ENCODE results near the gene PDIA5. TPM values are rescaled to one million over a fixed set of nuclear protein-coding genes. Genes with fewer than 3 reads are reported as not detected.

PDIA5 gene
- total RNA-seq, 4 donors from 2014 or later: 34.0 to 52.4 (median 44.6) TPM

DNA sequence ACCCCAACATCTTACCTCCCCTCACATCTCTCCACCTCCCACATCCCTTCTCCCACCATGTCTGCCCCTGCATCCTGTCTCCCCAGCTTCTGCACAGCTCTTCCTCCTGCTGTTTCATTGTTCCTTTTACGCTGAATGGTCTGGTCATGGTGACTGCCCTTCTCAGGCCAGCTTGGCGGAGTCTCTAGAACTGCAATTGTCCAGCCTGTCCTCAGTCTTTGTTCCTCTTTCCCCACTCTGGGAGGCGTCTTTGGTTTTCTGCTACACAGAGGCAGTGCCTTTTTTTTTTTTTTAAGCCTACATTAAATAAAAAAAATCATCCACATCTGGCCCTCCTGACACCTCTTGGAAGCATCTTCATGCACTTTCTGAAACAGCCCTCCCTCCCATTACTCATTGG lies 85.9 kb downstream of the PDIA5 start:
- H3K36me3 ChIP-seq: peaks cover 15 to 22% of the 10 kb centered on the region in 2 donors
- no peaks in the 10 kb centered on the region for H3K27me3 ChIP-seq
- H3K4me1 ChIP-seq: peaks cover 7 to 9% of the 10 kb centered on the region in 2 donors
- no peak for DNase-seq
- WGBS, 2 donors: 92 to 93% methylated on average over 3 of the region's 3 CpGs
- no peaks in the 10 kb centered on the region for H3K9me3 ChIP-seq
- no peak overlapping the region for H3K27ac ChIP-seq
- intact Hi-C loops (cut with DNase I): no loop called here
- TF ChIP-seq, protein P1, sequence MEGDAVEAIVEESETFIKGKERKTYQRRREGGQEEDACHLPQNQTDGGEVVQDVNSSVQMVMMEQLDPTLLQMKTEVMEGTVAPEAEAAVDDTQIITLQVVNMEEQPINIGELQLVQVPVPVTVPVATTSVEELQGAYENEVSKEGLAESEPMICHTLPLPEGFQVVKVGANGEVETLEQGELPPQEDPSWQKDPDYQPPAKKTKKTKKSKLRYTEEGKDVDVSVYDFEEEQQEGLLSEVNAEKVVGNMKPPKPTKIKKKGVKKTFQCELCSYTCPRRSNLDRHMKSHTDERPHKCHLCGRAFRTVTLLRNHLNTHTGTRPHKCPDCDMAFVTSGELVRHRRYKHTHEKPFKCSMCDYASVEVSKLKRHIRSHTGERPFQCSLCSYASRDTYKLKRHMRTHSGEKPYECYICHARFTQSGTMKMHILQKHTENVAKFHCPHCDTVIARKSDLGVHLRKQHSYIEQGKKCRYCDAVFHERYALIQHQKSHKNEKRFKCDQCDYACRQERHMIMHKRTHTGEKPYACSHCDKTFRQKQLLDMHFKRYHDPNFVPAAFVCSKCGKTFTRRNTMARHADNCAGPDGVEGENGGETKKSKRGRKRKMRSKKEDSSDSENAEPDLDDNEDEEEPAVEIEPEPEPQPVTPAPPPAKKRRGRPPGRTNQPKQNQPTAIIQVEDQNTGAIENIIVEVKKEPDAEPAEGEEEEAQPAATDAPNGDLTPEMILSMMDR (IDR thresholded peaks at IDR 0.05): no peak
- TF ChIP-seq POLR2A (IDR thresholded peaks at IDR 0.05): no peak
- no peak overlapping the region for H3K4me3 ChIP-seq (replicated peaks in 1 of 3)

DNA sequence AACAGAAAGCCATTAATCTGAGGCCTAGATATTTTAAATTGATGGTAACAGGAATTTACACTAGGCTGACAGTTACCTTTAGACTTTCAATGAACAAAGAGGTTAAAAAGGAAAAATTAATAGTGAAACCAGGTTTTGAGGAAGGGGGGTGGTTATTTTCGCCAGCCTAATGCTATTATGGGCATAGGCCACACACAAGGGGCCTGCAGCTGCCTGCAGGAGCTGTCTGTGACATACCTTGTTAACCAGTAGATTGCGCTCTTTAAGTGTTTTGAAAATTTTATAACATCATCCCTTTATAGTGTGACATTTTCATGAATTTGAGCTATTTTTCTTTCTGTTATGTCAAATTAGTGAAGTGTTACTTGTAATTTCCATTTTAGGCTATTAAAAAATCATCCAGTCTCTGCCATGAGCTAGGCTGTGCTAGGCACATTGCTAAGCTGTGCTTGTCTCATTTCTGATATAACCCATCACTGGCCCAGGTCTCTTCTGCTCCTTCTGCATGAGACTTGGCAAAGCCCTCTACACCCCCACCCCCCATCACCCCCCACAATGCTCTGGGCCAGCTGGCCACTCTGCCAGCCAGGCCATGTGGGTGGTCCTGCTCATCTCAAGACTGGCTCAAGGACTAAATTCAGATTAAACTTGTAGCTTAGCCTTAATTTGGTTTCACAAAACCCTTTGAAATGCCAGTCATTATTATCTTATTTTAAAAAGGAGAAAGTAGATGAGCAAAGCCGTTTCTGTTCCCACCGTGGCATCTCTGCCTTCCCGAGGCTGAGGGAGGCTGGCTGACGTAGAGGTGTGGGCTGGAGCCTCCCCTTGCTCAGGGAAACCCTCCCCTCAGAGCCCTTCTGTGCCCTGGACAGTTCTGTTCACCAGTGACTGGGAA lies 86.5 kb downstream of the PDIA5 start:
- H3K36me3 ChIP-seq: peaks cover 15 to 22% of the 10 kb centered on the region in 2 donors
- TF ChIP-seq, protein P1 (IDR thresholded peaks at IDR 0.05): no peak
- no peak for TF ChIP-seq POLR2A (IDR thresholded peaks at IDR 0.05)
- H3K4me3 ChIP-seq (replicated peaks in 1 of 3): no peak overlapping the region
- no peak overlapping the region for H3K27ac ChIP-seq
- no peaks in the 10 kb centered on the region for H3K9me3 ChIP-seq
- intact Hi-C loops (cut with DNase I): no loop called here
- WGBS, 2 donors: 92 to 95% methylated on average over 6 of the region's 6 CpGs
- no peaks in the 10 kb centered on the region for H3K27me3 ChIP-seq
- peaks cover 9 to 14% of the 10 kb centered on the region in 2 donors for H3K4me1 ChIP-seq
- DNase-seq: no peak

GRCh38 chr3:123154020-123154985 lies 87.5 kb downstream of the PDIA5 start:
- Histone ChIP-seq H3K27ac (no peak overlapping the region), H3K9me3 (no peaks in the 10 kb centered on the region), H3K27me3 (no peaks in the 10 kb centered on the region), H3K4me3 (replicated peaks in 1 of 3) (no peak overlapping the region), H3K36me3 (peaks cover 15 to 25% of the 10 kb centered on the region in 2 donors), H3K4me1 (peaks cover 9 to 14% of the 10 kb centered on the region in 2 donors)
- TF ChIP-seq, protein P1 (IDR thresholded peaks at IDR 0.05): no peak
- TF ChIP-seq POLR2A (IDR thresholded peaks at IDR 0.05): no peak
- intact Hi-C loops (cut with DNase I): no loop called here
- 82 to 87% methylated on average over 5 to 7 of the region's 7 CpGs for WGBS, 2 donors
- DNase-seq: no peak

DNA sequence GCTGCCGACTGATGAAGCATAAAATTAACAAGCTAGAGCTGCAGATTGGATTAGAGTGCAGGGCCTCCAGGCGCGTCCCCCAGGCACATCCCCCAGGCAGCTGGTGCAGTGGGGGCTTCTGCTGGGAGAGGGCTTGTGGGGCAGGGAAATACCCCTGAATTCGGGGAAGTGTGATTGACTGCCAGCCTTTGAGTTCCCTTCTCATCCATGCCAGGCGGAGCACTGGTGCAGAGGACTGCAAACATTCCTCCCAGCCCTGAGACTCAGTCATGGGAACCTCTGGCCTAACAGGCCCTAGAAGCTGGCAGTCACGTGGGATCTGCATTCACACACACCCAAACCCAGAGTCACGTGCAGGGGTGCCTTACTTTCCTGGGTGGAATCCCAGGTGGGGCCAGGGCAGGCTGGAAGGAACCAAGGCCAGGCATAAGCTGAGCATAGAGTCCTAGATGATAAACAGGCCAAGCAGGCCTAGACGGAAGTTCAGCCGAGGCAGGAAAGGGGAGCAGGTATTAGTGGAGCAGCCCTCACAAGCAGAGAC lies 88.7 kb downstream of the PDIA5 start:
- Histone ChIP-seq H3K27me3 (no peaks in the 10 kb centered on the region), H3K4me1 (peaks cover 9 to 14% of the 10 kb centered on the region in 2 donors), H3K36me3 (peaks cover 14 to 21% of the 10 kb centered on the region in 2 donors), H3K4me3 (replicated peaks in 1 of 3) (no peak overlapping the region), H3K27ac (no peak overlapping the region), H3K9me3 (no peaks in the 10 kb centered on the region)
- TF ChIP-seq, protein P1 (IDR thresholded peaks at IDR 0.05): no peak
- TF ChIP-seq POLR2A (IDR thresholded peaks at IDR 0.05): no peak
- intact Hi-C loops (cut with DNase I): no loop called here
- 90 to 94% methylated on average over 8 to 9 of the region's 9 CpGs for WGBS, 2 donors
- no peak for DNase-seq
